ENCODE data around the gene CPT2. TPM values are rescaled to one million over a fixed set of nuclear protein-coding genes. Genes with fewer than 3 reads are reported as not detected.

The CPT2 gene
- total RNA-seq, 4 donors from 2014 or later: 17.2 to 28.8 (median 21.7) TPM

DNA sequence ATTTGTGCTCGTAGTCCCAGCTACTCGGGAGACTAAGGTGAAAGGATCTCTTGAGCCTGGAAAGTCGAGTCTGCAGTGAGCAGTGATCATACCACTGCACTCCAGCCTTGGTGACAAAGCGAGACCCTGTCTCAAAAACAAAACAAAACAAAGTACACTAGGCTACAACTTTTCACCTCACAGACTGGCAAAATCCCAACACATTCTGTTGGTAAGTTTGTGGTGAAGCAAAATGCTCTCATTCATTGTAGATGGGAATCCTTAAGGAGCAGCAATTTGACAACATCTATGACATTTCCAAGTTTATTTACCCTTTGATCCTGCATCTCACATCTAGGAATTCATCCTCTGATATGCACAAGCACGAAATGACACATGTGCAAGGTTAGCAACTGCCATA is 34.0 kb upstream of the CPT2 start:
- peaks cover 0 to 15% (median 0%) of the 10 kb centered on the region in 4 donors for H3K4me1 ChIP-seq
- 47 to 51% methylated on average over 5 of the region's 5 CpGs for WGBS, 2 donors
- no peak overlapping the region for H3K27ac ChIP-seq
- no peaks in the 10 kb centered on the region for H3K36me3 ChIP-seq
- H3K4me3 ChIP-seq: no peak overlapping the region
- DNase-seq (ENCODE audit: low spot score in 2 of 2): no peak
- H3K9me3 ChIP-seq: no peaks in the 10 kb centered on the region
- H3K27me3 ChIP-seq: no peaks in the 10 kb centered on the region
- no peak for TF ChIP-seq POLR2A (IDR thresholded peaks at IDR 0.05)
- TF ChIP-seq, protein P1, sequence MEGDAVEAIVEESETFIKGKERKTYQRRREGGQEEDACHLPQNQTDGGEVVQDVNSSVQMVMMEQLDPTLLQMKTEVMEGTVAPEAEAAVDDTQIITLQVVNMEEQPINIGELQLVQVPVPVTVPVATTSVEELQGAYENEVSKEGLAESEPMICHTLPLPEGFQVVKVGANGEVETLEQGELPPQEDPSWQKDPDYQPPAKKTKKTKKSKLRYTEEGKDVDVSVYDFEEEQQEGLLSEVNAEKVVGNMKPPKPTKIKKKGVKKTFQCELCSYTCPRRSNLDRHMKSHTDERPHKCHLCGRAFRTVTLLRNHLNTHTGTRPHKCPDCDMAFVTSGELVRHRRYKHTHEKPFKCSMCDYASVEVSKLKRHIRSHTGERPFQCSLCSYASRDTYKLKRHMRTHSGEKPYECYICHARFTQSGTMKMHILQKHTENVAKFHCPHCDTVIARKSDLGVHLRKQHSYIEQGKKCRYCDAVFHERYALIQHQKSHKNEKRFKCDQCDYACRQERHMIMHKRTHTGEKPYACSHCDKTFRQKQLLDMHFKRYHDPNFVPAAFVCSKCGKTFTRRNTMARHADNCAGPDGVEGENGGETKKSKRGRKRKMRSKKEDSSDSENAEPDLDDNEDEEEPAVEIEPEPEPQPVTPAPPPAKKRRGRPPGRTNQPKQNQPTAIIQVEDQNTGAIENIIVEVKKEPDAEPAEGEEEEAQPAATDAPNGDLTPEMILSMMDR (IDR thresholded peaks at IDR 0.05): no peak

GRCh38 chr1:53163291-53163768 is 33.3 kb upstream of the CPT2 start:
- no peak overlapping the region for H3K4me3 ChIP-seq
- WGBS, 2 donors: 80 to 81% methylated on average over 10 of the region's 10 CpGs
- H3K27ac ChIP-seq: no peak overlapping the region
- H3K27me3 ChIP-seq: no peaks in the 10 kb centered on the region
- H3K4me1 ChIP-seq: peaks cover 0 to 15% (median 0%) of the 10 kb centered on the region in 4 donors
- no peaks in the 10 kb centered on the region for H3K9me3 ChIP-seq
- no peaks in the 10 kb centered on the region for H3K36me3 ChIP-seq
- DNase-seq (ENCODE audit: low spot score in 2 of 2): no peak
- TF ChIP-seq EP300 (IDR thresholded peaks at IDR 0.05) (no peak), POLR2A (IDR thresholded peaks at IDR 0.05) (no peak)
- TF ChIP-seq, protein P1 (IDR thresholded peaks at IDR 0.05): no peak

GRCh38 chr1:53165408-53165961 is 31.1 kb upstream of the CPT2 start:
- H3K27me3 ChIP-seq: no peaks in the 10 kb centered on the region
- WGBS, 2 donors: 71 to 72% methylated on average over 5 of the region's 5 CpGs
- no peaks in the 10 kb centered on the region for H3K36me3 ChIP-seq
- no peak overlapping the region for H3K4me3 ChIP-seq
- H3K27ac ChIP-seq: peak overlapping the region in 1 of 4 donors; percentile 68
- peak in 1 of 2 donors; percentile 71 for DNase-seq (ENCODE audit: low spot score in 2 of 2)
- H3K4me1 ChIP-seq: peaks cover 0 to 15% (median 0%) of the 10 kb centered on the region in 4 donors
- no peak for TF ChIP-seq POLR2A (IDR thresholded peaks at IDR 0.05)
- peak in 1 of 2 donors; percentile 85 for TF ChIP-seq EP300 (IDR thresholded peaks at IDR 0.05)
- no peaks in the 10 kb centered on the region for H3K9me3 ChIP-seq

- Histone ChIP-seq H3K9me3 (no peaks in the 10 kb centered on the region), H3K27me3 (no peaks in the 10 kb centered on the region), H3K36me3 (no peaks in the 10 kb centered on the region), H3K27ac (peak overlapping the region in 1 of 4 donors; percentile 68), H3K4me1 (peaks cover 0 to 15% (median 0%) of the 10 kb centered on the region in 4 donors), H3K4me3 (no peak overlapping the region)
- TF ChIP-seq, protein P1 (IDR thresholded peaks at IDR 0.05): no peak
- TF ChIP-seq POLR2A (IDR thresholded peaks at IDR 0.05) (no peak), EP300 (IDR thresholded peaks at IDR 0.05) (no peak)
- no peak for DNase-seq (ENCODE audit: low spot score in 2 of 2)
- WGBS, 2 donors: 81 to 83% methylated on average over 6 of the region's 6 CpGs
Observed at GRCh38 chr1:53166366-53166765, 30.3 kb upstream of the CPT2 start.

GRCh38 chr1:53166912-53167311 is 29.7 kb upstream of the CPT2 start:
- H3K4me1 ChIP-seq: peaks cover 0 to 16% (median 0%) of the 10 kb centered on the region in 4 donors
- no peaks in the 10 kb centered on the region for H3K36me3 ChIP-seq
- no peak for DNase-seq (ENCODE audit: low spot score in 2 of 2)
- no peak overlapping the region for H3K4me3 ChIP-seq
- H3K9me3 ChIP-seq: no peaks in the 10 kb centered on the region
- TF ChIP-seq EP300 (IDR thresholded peaks at IDR 0.05) (no peak), POLR2A (IDR thresholded peaks at IDR 0.05) (no peak)
- TF ChIP-seq, protein P1 (IDR thresholded peaks at IDR 0.05): no peak
- WGBS, 2 donors: 60 to 63% methylated on average over 8 of the region's 8 CpGs
- no peaks in the 10 kb centered on the region for H3K27me3 ChIP-seq
- peak overlapping the region in 1 of 4 donors; percentile 68 for H3K27ac ChIP-seq
